Measurements from ENCODE around the gene CEP76.
A peak's percentile ranks its signal among the peaks of the same experiment; 100 is the strongest.

The CEP76 gene

GRCh38 chr18:12741351-12741750 lies 38.8 kb upstream of the CEP76 start:
- Histone ChIP-seq H3K4ac (ENCODE audit: low read depth in 1 of 2, low read length in 2 of 2) (no peak overlapping the region), H3K18ac (ENCODE audit: low read depth in 1 of 2, low read length in 2 of 2) (no peak overlapping the region), H2BK120ac (ENCODE audit: low read depth, low read length) (no peak overlapping the region), H4K8ac (ENCODE audit: low read length) (no peak overlapping the region), H4K91ac (ENCODE audit: low read length) (no peak overlapping the region), H3K27ac (ENCODE audit: low read length, poor library complexity, severe bottlenecking) (no peak overlapping the region), H3K27me3 (ENCODE audit: control insufficient read depth in 1 of 2, insufficient read depth in 1 of 2, low read length in 2 of 2) (no peaks in the 10 kb centered on the region), H3K4me1 (ENCODE audit: control insufficient read depth, insufficient read depth, low read depth, low read length) (no peaks in the 10 kb centered on the region), H3K79me1 (replicated peaks; ENCODE audit: low read length, poor library complexity, severe bottlenecking) (no peaks in the 10 kb centered on the region), H2BK15ac (ENCODE audit: low read depth, poor library complexity, severe bottlenecking) (no peak overlapping the region), H3K9me3 (ENCODE audit: control insufficient read depth, low read length) (no peaks in the 10 kb centered on the region), H3K14ac (ENCODE audit: low read length in 2 of 2) (no peak overlapping the region), H2AK5ac (ENCODE audit: low read length, severe bottlenecking) (peak overlapping the region; percentile 65), H3K4me2 (ENCODE audit: low read length, poor library complexity, severe bottlenecking) (no peak overlapping the region), H2BK5ac (ENCODE audit: low read depth, low read length, poor library complexity, severe bottlenecking) (no peak overlapping the region), H3K9ac (ENCODE audit: low read length) (no peak overlapping the region), H3K36me3 (ENCODE audit: control insufficient read depth in 1 of 2, insufficient read depth in 2 of 2, low read depth in 1 of 2, low read length in 2 of 2) (no peaks in the 10 kb centered on the region), H2BK12ac (ENCODE audit: low read length in 2 of 2) (no peak overlapping the region), H3K4me3 (ENCODE audit: insufficient read depth in 1 of 2, low read depth in 1 of 2, low read length in 2 of 2) (no peak overlapping the region), H3K23ac (ENCODE audit: low read length in 2 of 2) (no peak overlapping the region), H2AFZ (ENCODE audit: low read depth, low read length) (no peak overlapping the region)
- peak; percentile 14 for DNase-seq
- 61% methylated on average over 4 of the region's 6 CpGs for WGBS

GRCh38 chr18:12737243-12737902 lies 34.9 kb upstream of the CEP76 start:
- H3K14ac ChIP-seq (ENCODE audit: low read length in 2 of 2), result no peak overlapping the region
- H2BK5ac ChIP-seq (ENCODE audit: low read depth, low read length, poor library complexity, severe bottlenecking), result no peak overlapping the region
- no peak overlapping the region for H2BK120ac ChIP-seq (ENCODE audit: low read depth, low read length)
- no peaks in the 10 kb centered on the region for H3K9me3 ChIP-seq (ENCODE audit: control insufficient read depth, low read length)
- H3K4me3 ChIP-seq (ENCODE audit: insufficient read depth in 1 of 2, low read depth in 1 of 2, low read length in 2 of 2), result no peak overlapping the region
- 94% methylated on average over 16 of the region's 19 CpGs for WGBS
- no peak overlapping the region for H2BK12ac ChIP-seq (ENCODE audit: low read length in 2 of 2)
- H3K4ac ChIP-seq (ENCODE audit: low read depth in 1 of 2, low read length in 2 of 2), result no peak overlapping the region
- peaks cover 2% of the 10 kb centered on the region for H3K4me1 ChIP-seq (ENCODE audit: control insufficient read depth, insufficient read depth, low read depth, low read length)
- H3K4me2 ChIP-seq (ENCODE audit: low read length, poor library complexity, severe bottlenecking), result no peak overlapping the region
- H3K9ac ChIP-seq (ENCODE audit: low read length), result no peak overlapping the region
- no peak overlapping the region for H3K23ac ChIP-seq (ENCODE audit: low read length in 2 of 2)
- no peak for DNase-seq
- H2AK5ac ChIP-seq (ENCODE audit: low read length, severe bottlenecking), result no peak overlapping the region
- no peak overlapping the region for H4K91ac ChIP-seq (ENCODE audit: low read length)
- no peak overlapping the region for H3K18ac ChIP-seq (ENCODE audit: low read depth in 1 of 2, low read length in 2 of 2)
- H3K36me3 ChIP-seq (ENCODE audit: control insufficient read depth in 1 of 2, insufficient read depth in 2 of 2, low read depth in 1 of 2, low read length in 2 of 2), result no peaks in the 10 kb centered on the region
- H3K27ac ChIP-seq (ENCODE audit: low read length, poor library complexity, severe bottlenecking), result no peak overlapping the region
- H2BK15ac ChIP-seq (ENCODE audit: low read depth, poor library complexity, severe bottlenecking), result no peak overlapping the region
- H4K8ac ChIP-seq (ENCODE audit: low read length), result no peak overlapping the region
- H2AFZ ChIP-seq (ENCODE audit: low read depth, low read length), result no peak overlapping the region
- no peaks in the 10 kb centered on the region for H3K79me1 ChIP-seq (replicated peaks; ENCODE audit: low read length, poor library complexity, severe bottlenecking)
- H3K27me3 ChIP-seq (ENCODE audit: control insufficient read depth in 1 of 2, insufficient read depth in 1 of 2, low read length in 2 of 2), result no peaks in the 10 kb centered on the region

- no peak overlapping the region for H2BK5ac ChIP-seq (ENCODE audit: low read depth, low read length, poor library complexity, severe bottlenecking)
- no peaks in the 10 kb centered on the region for H3K4me1 ChIP-seq (ENCODE audit: control insufficient read depth, insufficient read depth, low read depth, low read length)
- H3K36me3 ChIP-seq (ENCODE audit: control insufficient read depth in 1 of 2, insufficient read depth in 2 of 2, low read depth in 1 of 2, low read length in 2 of 2), result peaks cover 23 to 52% of the 10 kb centered on the region in 2 experiments
- H3K18ac ChIP-seq (ENCODE audit: low read depth in 1 of 2, low read length in 2 of 2), result peak overlapping the region in 1 of 2 experiments; percentile 65
- H3K4ac ChIP-seq (ENCODE audit: low read depth in 1 of 2, low read length in 2 of 2), result no peak overlapping the region
- H3K27me3 ChIP-seq (ENCODE audit: control insufficient read depth in 1 of 2, insufficient read depth in 1 of 2, low read length in 2 of 2), result no peaks in the 10 kb centered on the region
- no peak overlapping the region for H4K8ac ChIP-seq (ENCODE audit: low read length)
- no peak overlapping the region for H3K27ac ChIP-seq (ENCODE audit: low read length, poor library complexity, severe bottlenecking)
- H2AK5ac ChIP-seq (ENCODE audit: low read length, severe bottlenecking), result no peak overlapping the region
- peak; percentile 73 for DNase-seq
- H2BK15ac ChIP-seq (ENCODE audit: low read depth, poor library complexity, severe bottlenecking), result no peak overlapping the region
- H2BK12ac ChIP-seq (ENCODE audit: low read length in 2 of 2), result no peak overlapping the region
- H2AFZ ChIP-seq (ENCODE audit: low read depth, low read length), result no peak overlapping the region
- H3K9me3 ChIP-seq (ENCODE audit: control insufficient read depth, low read length), result peaks cover 6% of the 10 kb centered on the region
- no peak overlapping the region for H3K23ac ChIP-seq (ENCODE audit: low read length in 2 of 2)
- H3K4me2 ChIP-seq (ENCODE audit: low read length, poor library complexity, severe bottlenecking), result no peak overlapping the region
- no peak overlapping the region for H3K9ac ChIP-seq (ENCODE audit: low read length)
- H4K91ac ChIP-seq (ENCODE audit: low read length), result no peak overlapping the region
- no peak overlapping the region for H3K14ac ChIP-seq (ENCODE audit: low read length in 2 of 2)
- H3K4me3 ChIP-seq (ENCODE audit: insufficient read depth in 1 of 2, low read depth in 1 of 2, low read length in 2 of 2), result no peak overlapping the region
- peaks cover 5% of the 10 kb centered on the region for H3K79me1 ChIP-seq (replicated peaks; ENCODE audit: low read length, poor library complexity, severe bottlenecking)
- 71% methylated on average over 14 of the region's 14 CpGs for WGBS
- H2BK120ac ChIP-seq (ENCODE audit: low read depth, low read length), result no peak overlapping the region
These were observed 24.4 kb upstream of the CEP76 start for GRCh38 chr18:12726774-12727550.

GRCh38 chr18:12726331-12726730 lies 23.8 kb upstream of the CEP76 start:
- Histone ChIP-seq H4K8ac (ENCODE audit: low read length) (no peak overlapping the region), H3K79me1 (replicated peaks; ENCODE audit: low read length, poor library complexity, severe bottlenecking) (peaks cover 5% of the 10 kb centered on the region), H2BK5ac (ENCODE audit: low read depth, low read length, poor library complexity, severe bottlenecking) (no peak overlapping the region), H2AK5ac (ENCODE audit: low read length, severe bottlenecking) (no peak overlapping the region), H3K4me2 (ENCODE audit: low read length, poor library complexity, severe bottlenecking) (no peak overlapping the region), H3K14ac (ENCODE audit: low read length in 2 of 2) (no peak overlapping the region), H3K9ac (ENCODE audit: low read length) (no peak overlapping the region), H3K4me1 (ENCODE audit: control insufficient read depth, insufficient read depth, low read depth, low read length) (no peaks in the 10 kb centered on the region), H4K91ac (ENCODE audit: low read length) (no peak overlapping the region), H2BK120ac (ENCODE audit: low read depth, low read length) (no peak overlapping the region), H3K9me3 (ENCODE audit: control insufficient read depth, low read length) (peaks cover 6% of the 10 kb centered on the region), H3K23ac (ENCODE audit: low read length in 2 of 2) (no peak overlapping the region), H3K27ac (ENCODE audit: low read length, poor library complexity, severe bottlenecking) (no peak overlapping the region), H2BK15ac (ENCODE audit: low read depth, poor library complexity, severe bottlenecking) (no peak overlapping the region), H2BK12ac (ENCODE audit: low read length in 2 of 2) (no peak overlapping the region), H3K36me3 (ENCODE audit: control insufficient read depth in 1 of 2, insufficient read depth in 2 of 2, low read depth in 1 of 2, low read length in 2 of 2) (peaks cover 23 to 59% of the 10 kb centered on the region in 2 experiments), H3K27me3 (ENCODE audit: control insufficient read depth in 1 of 2, insufficient read depth in 1 of 2, low read length in 2 of 2) (no peaks in the 10 kb centered on the region), H3K4ac (ENCODE audit: low read depth in 1 of 2, low read length in 2 of 2) (no peak overlapping the region), H3K4me3 (ENCODE audit: insufficient read depth in 1 of 2, low read depth in 1 of 2, low read length in 2 of 2) (no peak overlapping the region), H2AFZ (ENCODE audit: low read depth, low read length) (no peak overlapping the region), H3K18ac (ENCODE audit: low read depth in 1 of 2, low read length in 2 of 2) (no peak overlapping the region)
- DNase-seq, result no peak
- 87% methylated on average over 3 of the region's 4 CpGs for WGBS

Measured in mesenchymal stem cell (in vitro differentiated cells and primary cell).